ENCODE measurements around the gene INPP5A. TPM values are rescaled to one million over a fixed set of nuclear protein-coding genes. Genes with fewer than 3 reads are reported as not detected.

Gene INPP5A
- total RNA-seq, 2 donors from 2014 or later = 20.7 to 26.7 TPM

GRCh38 chr10:132508581-132509443 lies 28.8 kb upstream of the INPP5A start:
- H3K4me1 Mint-ChIP-seq = no peaks in the 10 kb centered on the region
- H3K27ac Mint-ChIP-seq = no peak overlapping the region
- no peaks in the 10 kb centered on the region for H3K27me3 ChIP-seq (ENCODE audit: control insufficient read depth, insufficient read depth, low read length, poor library complexity, severe bottlenecking)
- no peaks in the 10 kb centered on the region for H3K36me3 ChIP-seq (ENCODE audit: control insufficient read depth, insufficient read depth, low read length)
- no peak overlapping the region for H3K27ac ChIP-seq (ENCODE audit: low read depth, low read length)
- H3K4me1 ChIP-seq (ENCODE audit: control insufficient read depth, insufficient read depth, low read length) = no peaks in the 10 kb centered on the region
- H3K9me3 ChIP-seq (ENCODE audit: control insufficient read depth, low read length) = no peaks in the 10 kb centered on the region
- no peak overlapping the region for H3K4me3 Mint-ChIP-seq
- DNase-seq = peak; percentile 48
- H3K36me3 Mint-ChIP-seq (ENCODE audit: low read depth) = no peaks in the 10 kb centered on the region
- no peak overlapping the region for H3K9ac ChIP-seq (ENCODE audit: extremely low read depth, low read length, poor library complexity, severe bottlenecking)
- no peak overlapping the region for H3K4me3 ChIP-seq (ENCODE audit: low read length)
- H3K27me3 Mint-ChIP-seq (ENCODE audit: insufficient read depth) = peaks cover 5% of the 10 kb centered on the region
- no peaks in the 10 kb centered on the region for H3K9me3 Mint-ChIP-seq
- no peak for TF ChIP-seq CTCF (conservative IDR thresholded peaks at IDR 0.05)
- 86% methylated on average over 12 to 19 of the region's 19 CpGs for WGBS, 2 experiments (ENCODE audit: insufficient coverage in 1 of 2, insufficient read length in 1 of 2)

- no peaks in the 10 kb centered on the region for H3K9me3 Mint-ChIP-seq
These were observed 27.9 kb upstream of the INPP5A start for GRCh38 chr10:132509506-132510173.

GRCh38 chr10:132510174-132510611 lies 27.4 kb upstream of the INPP5A start:
- peak; percentile 26 for DNase-seq
- Mint-ChIP-seq H3K4me3 (no peak overlapping the region), H3K27me3 (ENCODE audit: insufficient read depth) (peaks cover 5% of the 10 kb centered on the region), H3K36me3 (ENCODE audit: low read depth) (no peaks in the 10 kb centered on the region), H3K4me1 (no peaks in the 10 kb centered on the region), H3K9me3 (no peaks in the 10 kb centered on the region), H3K27ac (no peak overlapping the region)
- Histone ChIP-seq H3K9ac (ENCODE audit: extremely low read depth, low read length, poor library complexity, severe bottlenecking) (no peak overlapping the region), H3K4me3 (ENCODE audit: low read length) (no peak overlapping the region), H3K36me3 (ENCODE audit: control insufficient read depth, insufficient read depth, low read length) (no peaks in the 10 kb centered on the region), H3K4me1 (ENCODE audit: control insufficient read depth, insufficient read depth, low read length) (no peaks in the 10 kb centered on the region), H3K27ac (ENCODE audit: low read depth, low read length) (no peak overlapping the region), H3K27me3 (ENCODE audit: control insufficient read depth, insufficient read depth, low read length, poor library complexity, severe bottlenecking) (no peaks in the 10 kb centered on the region), H3K9me3 (ENCODE audit: control insufficient read depth, low read length) (no peaks in the 10 kb centered on the region)
- TF ChIP-seq CTCF (conservative IDR thresholded peaks at IDR 0.05) = no peak
- WGBS, 2 experiments (ENCODE audit: insufficient coverage in 1 of 2, insufficient read length in 1 of 2) = 88 to 94% methylated on average over 8 to 15 of the region's 15 CpGs

More at GRCh38 chr10:132509506-132510173, 27.9 kb upstream of the INPP5A start:
- 88 to 98% methylated on average over 6 to 14 of the region's 14 CpGs for WGBS, 2 experiments (ENCODE audit: insufficient coverage in 1 of 2, insufficient read length in 1 of 2)
- H3K4me3 ChIP-seq (ENCODE audit: low read length) = no peak overlapping the region
- no peaks in the 10 kb centered on the region for H3K36me3 ChIP-seq (ENCODE audit: control insufficient read depth, insufficient read depth, low read length)
- Mint-ChIP-seq H3K36me3 (ENCODE audit: low read depth) (no peaks in the 10 kb centered on the region), H3K27me3 (ENCODE audit: insufficient read depth) (peaks cover 5% of the 10 kb centered on the region), H3K4me1 (no peaks in the 10 kb centered on the region), H3K27ac (no peak overlapping the region), H3K4me3 (no peak overlapping the region)
- no peak for TF ChIP-seq CTCF (conservative IDR thresholded peaks at IDR 0.05)
- DNase-seq = peak; percentile 30
- H3K9me3 ChIP-seq (ENCODE audit: control insufficient read depth, low read length) = no peaks in the 10 kb centered on the region
- H3K4me1 ChIP-seq (ENCODE audit: control insufficient read depth, insufficient read depth, low read length) = no peaks in the 10 kb centered on the region
- no peak overlapping the region for H3K9ac ChIP-seq (ENCODE audit: extremely low read depth, low read length, poor library complexity, severe bottlenecking)
- no peaks in the 10 kb centered on the region for H3K27me3 ChIP-seq (ENCODE audit: control insufficient read depth, insufficient read depth, low read length, poor library complexity, severe bottlenecking)
- no peak overlapping the region for H3K27ac ChIP-seq (ENCODE audit: low read depth, low read length)
